Fibroblast of mammary gland (primary cell): ENCODE results near the gene TXLNA.
"Not testable (repeated sequence)": the region's sequence is repeated elsewhere in the genome, so short reads cannot be mapped to it uniquely, and the experiment has no call there.

Experiments used
- DNase-seq: peaks from one replicate; pipeline ENCODE4 v3.0.0-alpha.2; 2010; ENCODE audit warnings: low read depth
- H3K4me3 ChIP-seq: 2 replicates; pipeline ENCODE4 v1.5.1; 2011; ENCODE audit warnings: low read depth, mild to moderate bottlenecking, low read length, moderate library complexity; ENCODE audit not compliant: control insufficient read depth
- TF ChIP-seq, protein P1 (sequence below): conservative IDR thresholded peaks from 2 replicates; pipeline ENCODE4 v1.5.1; 2011; ENCODE audit warnings: low read depth, low read length, inconsistent platforms; ENCODE audit not compliant: control insufficient read depth, insufficient read depth

Gene TXLNA

GRCh38 chr1:32150847-32151246, 28.6 kb upstream of the TXLNA start:
- DNase-seq, result peak; percentile 51
- H3K4me3 ChIP-seq, result no peak overlapping the region
- TF ChIP-seq, protein P1, sequence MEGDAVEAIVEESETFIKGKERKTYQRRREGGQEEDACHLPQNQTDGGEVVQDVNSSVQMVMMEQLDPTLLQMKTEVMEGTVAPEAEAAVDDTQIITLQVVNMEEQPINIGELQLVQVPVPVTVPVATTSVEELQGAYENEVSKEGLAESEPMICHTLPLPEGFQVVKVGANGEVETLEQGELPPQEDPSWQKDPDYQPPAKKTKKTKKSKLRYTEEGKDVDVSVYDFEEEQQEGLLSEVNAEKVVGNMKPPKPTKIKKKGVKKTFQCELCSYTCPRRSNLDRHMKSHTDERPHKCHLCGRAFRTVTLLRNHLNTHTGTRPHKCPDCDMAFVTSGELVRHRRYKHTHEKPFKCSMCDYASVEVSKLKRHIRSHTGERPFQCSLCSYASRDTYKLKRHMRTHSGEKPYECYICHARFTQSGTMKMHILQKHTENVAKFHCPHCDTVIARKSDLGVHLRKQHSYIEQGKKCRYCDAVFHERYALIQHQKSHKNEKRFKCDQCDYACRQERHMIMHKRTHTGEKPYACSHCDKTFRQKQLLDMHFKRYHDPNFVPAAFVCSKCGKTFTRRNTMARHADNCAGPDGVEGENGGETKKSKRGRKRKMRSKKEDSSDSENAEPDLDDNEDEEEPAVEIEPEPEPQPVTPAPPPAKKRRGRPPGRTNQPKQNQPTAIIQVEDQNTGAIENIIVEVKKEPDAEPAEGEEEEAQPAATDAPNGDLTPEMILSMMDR, result no peak

- no peak overlapping the region for H3K4me3 ChIP-seq
- peak; percentile 79 for DNase-seq
- TF ChIP-seq, protein P1, result no peak
Observed at GRCh38 chr1:32151319-32151787, 28.1 kb upstream of the TXLNA start.

- no peak for DNase-seq
- TF ChIP-seq, protein P1, result no peak
- H3K4me3 ChIP-seq, result no peak overlapping the region
Observed at GRCh38 chr1:32159189-32159588, 20.3 kb upstream of the TXLNA start.

- no peak for DNase-seq
- TF ChIP-seq, protein P1, result no peak
- no peak overlapping the region for H3K4me3 ChIP-seq
Observed at GRCh38 chr1:32163405-32163804, 16.1 kb upstream of the TXLNA start.

GRCh38 chr1:32165633-32166032, 13.8 kb upstream of the TXLNA start:
- not testable (repeated sequence) for DNase-seq, H3K4me3 ChIP-seq

DNA sequence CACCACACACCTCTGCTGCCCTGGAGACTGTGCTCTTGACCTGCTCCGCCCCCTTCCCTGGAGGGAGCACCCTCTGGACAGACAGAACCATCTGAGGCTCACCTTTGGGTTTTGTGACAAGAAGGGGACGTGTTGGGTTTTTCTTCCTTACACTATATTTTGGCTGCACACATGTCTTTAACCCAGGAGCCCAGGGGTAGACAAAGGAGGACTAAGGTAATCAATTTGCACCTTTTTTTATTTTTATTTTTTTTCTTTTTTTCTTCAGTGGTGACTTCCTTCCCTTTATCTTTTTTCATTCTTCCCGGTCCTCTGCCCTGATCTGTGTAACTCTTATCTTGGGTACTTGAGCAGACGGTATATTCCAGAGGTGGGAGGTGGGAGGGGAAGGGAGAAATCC, 8.5 kb upstream of the TXLNA start:
- DNase-seq, result no peak
- TF ChIP-seq, protein P1, result no peak
- H3K4me3 ChIP-seq, result no peak overlapping the region

DNA sequence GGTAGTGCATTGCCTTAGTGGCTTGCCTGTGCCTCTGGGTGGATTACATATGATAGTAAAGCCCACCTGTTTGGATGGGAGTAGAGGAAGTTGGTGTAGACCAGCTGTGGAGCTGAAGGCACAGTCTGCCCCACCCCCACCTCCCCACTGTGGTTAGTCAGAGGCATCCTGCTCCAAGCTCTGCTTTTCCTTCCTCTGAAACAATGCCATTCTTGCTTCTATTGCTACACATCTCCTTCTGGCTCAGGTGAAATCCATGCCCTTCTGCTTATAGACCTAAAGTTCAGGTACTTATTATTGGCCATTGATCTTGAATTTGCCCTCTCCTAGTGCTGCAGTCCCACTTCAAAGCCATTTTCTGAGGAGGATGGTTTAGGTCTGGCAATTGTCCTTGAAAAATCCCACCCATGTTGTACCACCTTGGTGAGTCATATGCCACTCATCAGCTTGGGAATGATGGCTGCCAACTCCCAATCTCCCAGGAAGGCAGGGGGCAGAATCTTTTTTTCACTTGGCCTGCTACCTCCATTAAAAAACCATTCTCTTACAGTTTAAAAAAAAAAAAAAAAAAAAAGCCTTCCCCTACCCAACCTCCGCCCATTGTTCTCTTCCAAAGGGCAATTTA, 6.7 kb upstream of the TXLNA start:
- TF ChIP-seq, protein P1, result no peak
- no peak overlapping the region for H3K4me3 ChIP-seq
- DNase-seq, result peak; percentile 22
